ENCODE results near the gene HOXD12.

DNA sequence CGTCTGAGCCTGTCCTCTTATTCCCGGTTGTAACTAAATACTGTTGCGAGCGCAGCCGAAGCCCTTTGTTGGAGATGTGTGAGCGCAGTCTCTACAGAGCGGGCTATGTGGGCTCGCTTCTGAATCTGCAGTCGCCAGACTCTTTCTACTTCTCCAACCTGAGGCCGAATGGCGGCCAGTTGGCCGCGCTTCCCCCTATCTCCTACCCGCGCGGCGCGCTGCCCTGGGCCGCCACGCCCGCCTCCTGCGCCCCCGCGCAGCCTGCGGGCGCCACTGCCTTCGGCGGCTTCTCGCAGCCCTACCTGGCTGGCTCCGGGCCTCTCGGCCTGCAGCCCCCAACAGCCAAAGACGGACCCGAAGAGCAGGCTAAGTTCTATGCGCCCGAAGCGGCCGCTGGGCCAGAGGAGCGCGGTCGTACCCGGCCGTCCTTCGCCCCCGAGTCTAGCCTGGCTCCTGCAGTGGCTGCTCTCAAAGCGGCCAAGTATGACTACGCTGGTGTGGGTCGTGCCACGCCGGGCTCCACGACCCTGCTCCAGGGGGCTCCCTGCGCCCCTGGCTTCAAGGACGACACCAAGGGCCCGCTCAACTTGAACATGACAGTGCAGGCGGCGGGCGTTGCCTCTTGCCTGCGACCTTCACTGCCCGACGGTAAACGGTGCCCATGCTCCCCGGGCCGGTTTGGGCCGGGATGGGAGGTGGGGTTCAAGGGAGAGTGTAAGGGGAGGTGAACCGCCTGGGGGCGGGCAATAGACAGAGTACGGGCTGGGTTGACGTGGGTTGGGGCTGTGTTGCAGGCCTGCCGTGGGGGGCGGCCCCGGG lies at the start of gene HOXD12:
- TF ChIP-seq, protein P1, sequence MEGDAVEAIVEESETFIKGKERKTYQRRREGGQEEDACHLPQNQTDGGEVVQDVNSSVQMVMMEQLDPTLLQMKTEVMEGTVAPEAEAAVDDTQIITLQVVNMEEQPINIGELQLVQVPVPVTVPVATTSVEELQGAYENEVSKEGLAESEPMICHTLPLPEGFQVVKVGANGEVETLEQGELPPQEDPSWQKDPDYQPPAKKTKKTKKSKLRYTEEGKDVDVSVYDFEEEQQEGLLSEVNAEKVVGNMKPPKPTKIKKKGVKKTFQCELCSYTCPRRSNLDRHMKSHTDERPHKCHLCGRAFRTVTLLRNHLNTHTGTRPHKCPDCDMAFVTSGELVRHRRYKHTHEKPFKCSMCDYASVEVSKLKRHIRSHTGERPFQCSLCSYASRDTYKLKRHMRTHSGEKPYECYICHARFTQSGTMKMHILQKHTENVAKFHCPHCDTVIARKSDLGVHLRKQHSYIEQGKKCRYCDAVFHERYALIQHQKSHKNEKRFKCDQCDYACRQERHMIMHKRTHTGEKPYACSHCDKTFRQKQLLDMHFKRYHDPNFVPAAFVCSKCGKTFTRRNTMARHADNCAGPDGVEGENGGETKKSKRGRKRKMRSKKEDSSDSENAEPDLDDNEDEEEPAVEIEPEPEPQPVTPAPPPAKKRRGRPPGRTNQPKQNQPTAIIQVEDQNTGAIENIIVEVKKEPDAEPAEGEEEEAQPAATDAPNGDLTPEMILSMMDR (conservative IDR thresholded peaks at IDR 0.05 in 1 of 2, IDR thresholded peaks at IDR 0.05 in 1 of 2; ENCODE audit: low read depth in 1 of 2, low read length in 2 of 2): no peak
- TF ChIP-seq EZH2 (IDR thresholded peaks at IDR 0.05; ENCODE audit: low read length, missing control alignments): peak; percentile 62

Measured in fibroblast of lung (primary cell).